Measurements from ENCODE around the gene GRIA3. TPM values are rescaled to one million over a fixed set of nuclear protein-coding genes. Genes with fewer than 3 reads are reported as not detected.

Gene GRIA3
- not detected for total RNA-seq

DNA sequence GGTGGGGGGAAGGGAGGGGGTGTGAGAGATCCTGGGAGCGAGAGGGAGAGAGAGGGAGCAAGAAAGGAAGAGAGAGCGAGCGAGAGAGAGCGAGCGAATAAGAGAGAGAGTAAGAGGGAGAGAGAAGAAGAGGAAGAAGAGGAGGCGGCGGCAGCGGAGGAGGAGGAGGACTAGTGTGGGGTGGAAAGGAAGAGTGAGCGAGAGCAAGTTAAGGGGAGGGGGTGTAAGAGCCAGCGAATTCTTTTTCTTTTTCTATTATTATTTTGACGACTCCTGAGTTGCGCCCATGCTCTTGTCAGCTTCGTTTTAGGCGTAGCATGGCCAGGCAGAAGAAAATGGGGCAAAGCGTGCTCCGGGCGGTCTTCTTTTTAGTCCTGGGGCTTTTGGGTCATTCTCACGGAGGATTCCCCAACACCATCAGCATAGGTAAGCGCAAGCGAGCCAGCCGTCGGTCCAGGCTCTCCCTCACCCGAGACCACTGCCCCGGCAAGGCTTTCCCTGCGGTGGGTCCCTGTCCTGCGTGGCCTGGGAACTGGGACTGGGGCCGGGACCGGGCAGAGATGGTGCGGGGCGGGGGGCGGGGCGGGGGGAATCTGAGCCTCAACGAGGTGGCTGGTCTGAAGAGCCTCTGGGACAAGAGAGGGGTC lies at the start of gene GRIA3:
Gene GRIA3, plus strand, starts transcription at position 60 of the 647 bp plus-strand sequence. Its CDS starts 258 bp downstream, at position 318.
- CTCF ChIA-PET, result interaction anchor here (0.7 kb wide), 1 partner anchor 96 kb away, joined by 3 read pairs; no protein-coding TSS in a partner anchor
- intact Hi-C loops (cut with micrococcal nuclease), result no loop called here
- Mint-ChIP-seq H3K9me3 (no peaks in the 10 kb centered on the region), H3K4me3 (no peak within 1 kb of the TSS), H3K27me3 (ENCODE audit: low read depth) (peaks cover 34% of the 10 kb centered on the region), H3K4me1 (ENCODE audit: low read depth) (peaks cover 8% of the 10 kb centered on the region), H3K36me3 (ENCODE audit: low read depth) (no peaks in the 10 kb centered on the region), H3K27ac (no peak within 1 kb of the TSS)
- DNase-seq, result no peak

DNA sequence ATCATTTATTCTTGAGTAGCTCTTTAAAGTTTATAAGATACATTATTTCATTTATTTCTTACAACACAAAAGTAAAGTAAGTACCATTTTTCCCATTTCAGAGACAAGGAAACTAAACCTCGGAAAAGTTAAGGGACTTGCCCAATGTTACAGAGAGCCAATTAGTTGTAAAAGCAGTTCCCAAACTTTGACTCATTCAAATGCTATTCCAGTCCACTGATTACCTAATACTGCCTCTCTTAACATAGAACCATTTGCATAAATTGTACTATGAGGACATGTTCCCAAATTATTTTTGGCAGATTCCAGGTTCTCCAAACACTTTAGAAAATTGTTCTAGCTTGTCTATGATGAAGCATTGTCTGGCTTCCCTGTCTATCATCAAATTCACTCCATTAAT lies 45.6 kb upstream of the GRIA3 start:
- CTCF ChIA-PET, result no interaction called here
- Mint-ChIP-seq H3K36me3 (ENCODE audit: low read depth) (no peaks in the 10 kb centered on the region), H3K27ac (no peak overlapping the region), H3K27me3 (ENCODE audit: low read depth) (peaks cover 3% of the 10 kb centered on the region), H3K4me3 (no peak overlapping the region), H3K9me3 (no peaks in the 10 kb centered on the region), H3K4me1 (ENCODE audit: low read depth) (no peaks in the 10 kb centered on the region)
- DNase-seq, result no peak
- intact Hi-C loops (cut with micrococcal nuclease), result no loop called here

DNA sequence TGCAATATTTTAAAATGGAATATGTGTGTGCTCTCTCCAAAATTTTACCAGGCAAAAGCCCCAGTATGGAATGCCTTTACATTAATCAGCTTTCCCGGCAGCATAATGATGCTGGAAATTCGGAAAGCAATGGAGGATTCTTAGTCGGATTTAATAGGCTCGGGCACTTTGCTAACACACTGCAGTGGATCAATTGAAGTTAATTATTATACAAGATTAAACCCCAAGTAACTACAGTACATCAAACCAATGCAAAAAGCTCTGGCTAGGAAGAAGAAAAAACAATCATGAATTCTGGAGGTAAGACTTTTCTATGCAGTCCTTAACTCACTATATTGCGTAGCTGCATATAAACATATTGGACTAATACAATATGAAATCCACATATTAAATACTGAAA lies 43.6 kb upstream of the GRIA3 start:
- Mint-ChIP-seq H3K9me3 (no peaks in the 10 kb centered on the region), H3K36me3 (ENCODE audit: low read depth) (no peaks in the 10 kb centered on the region), H3K27ac (no peak overlapping the region), H3K4me3 (no peak overlapping the region), H3K27me3 (ENCODE audit: low read depth) (peaks cover 3% of the 10 kb centered on the region), H3K4me1 (ENCODE audit: low read depth) (no peaks in the 10 kb centered on the region)
- no peak for DNase-seq
- intact Hi-C loops (cut with micrococcal nuclease), result no loop called here
- CTCF ChIA-PET, result no interaction called here

DNA sequence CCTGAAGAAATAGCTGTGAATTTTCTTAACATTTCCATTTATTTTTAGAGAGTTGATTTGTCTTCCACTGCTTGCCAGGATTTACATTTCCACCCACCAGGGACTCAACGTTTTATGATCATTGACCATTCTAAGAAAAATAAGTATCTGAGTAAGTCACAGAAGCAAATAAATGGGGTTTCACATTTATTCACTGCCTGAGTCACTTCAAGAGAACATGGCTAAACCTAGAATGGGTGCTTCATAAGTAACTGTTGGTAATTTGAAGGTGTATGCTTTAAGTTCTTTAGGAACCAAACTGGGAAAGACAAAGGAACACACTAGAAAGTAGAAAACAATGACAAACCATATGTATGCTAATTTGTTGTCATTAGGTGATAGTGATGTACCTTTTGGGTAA lies 43.2 kb upstream of the GRIA3 start:
- no peak for DNase-seq
- intact Hi-C loops (cut with micrococcal nuclease), result no loop called here
- Mint-ChIP-seq H3K36me3 (ENCODE audit: low read depth) (no peaks in the 10 kb centered on the region), H3K4me3 (no peak overlapping the region), H3K27ac (no peak overlapping the region), H3K9me3 (no peaks in the 10 kb centered on the region), H3K4me1 (ENCODE audit: low read depth) (no peaks in the 10 kb centered on the region), H3K27me3 (ENCODE audit: low read depth) (peaks cover 3% of the 10 kb centered on the region)
- CTCF ChIA-PET, result no interaction called here

DNA sequence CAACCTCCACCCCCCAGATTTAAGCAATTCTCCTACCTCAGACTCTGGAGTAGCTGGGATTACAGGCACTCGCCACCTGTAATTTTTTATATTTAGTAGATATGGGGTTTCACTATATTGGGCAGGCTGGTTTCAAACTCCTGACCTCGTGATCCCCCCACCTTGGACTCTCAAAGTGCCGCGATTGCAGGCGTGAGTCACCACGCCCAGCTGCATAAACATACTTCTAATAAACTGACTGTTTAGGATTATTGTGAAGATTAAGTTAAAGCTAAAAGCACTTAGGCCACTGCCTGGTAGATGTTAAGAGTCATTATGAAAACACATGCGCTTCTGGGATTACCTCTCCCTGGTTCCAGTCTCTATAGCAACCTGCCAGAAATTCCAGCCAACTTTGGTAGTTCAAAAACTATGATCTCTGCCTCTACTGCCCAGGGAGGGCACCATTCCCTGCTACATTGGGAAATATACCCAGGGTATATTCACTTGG lies 30.2 kb upstream of the GRIA3 start:
- H3K4me3 Mint-ChIP-seq, result no peak overlapping the region
- intact Hi-C loops (cut with micrococcal nuclease), result no loop called here
- H3K4me1 Mint-ChIP-seq (ENCODE audit: low read depth), result no peaks in the 10 kb centered on the region

DNA sequence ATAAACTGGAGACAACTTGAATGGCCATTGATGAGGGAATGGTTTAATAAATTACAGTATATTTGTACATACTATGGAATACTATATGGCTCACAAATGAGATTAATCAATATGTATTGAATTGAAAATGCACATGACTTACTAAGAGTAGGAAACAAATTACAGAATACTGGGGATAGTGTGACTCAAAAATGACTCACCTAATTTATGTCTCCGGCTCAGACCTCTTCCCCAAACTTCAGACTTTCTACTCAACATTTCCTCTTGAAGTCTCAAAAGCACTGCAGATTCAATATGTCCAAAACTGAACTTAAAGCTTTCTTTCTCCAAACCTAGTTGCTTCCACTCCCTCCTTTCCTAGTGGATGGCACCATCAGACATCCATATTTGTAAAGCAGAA lies 28.8 kb upstream of the GRIA3 start:
- CTCF ChIA-PET, result no interaction called here
- no peak overlapping the region for H3K27ac Mint-ChIP-seq
- no peaks in the 10 kb centered on the region for H3K36me3 Mint-ChIP-seq (ENCODE audit: low read depth)
- H3K9me3 Mint-ChIP-seq, result no peaks in the 10 kb centered on the region
- H3K4me3 Mint-ChIP-seq, result no peak overlapping the region
- intact Hi-C loops (cut with micrococcal nuclease), result no loop called here
- H3K27me3 Mint-ChIP-seq (ENCODE audit: low read depth), result no peaks in the 10 kb centered on the region
- no peak for DNase-seq
- H3K4me1 Mint-ChIP-seq (ENCODE audit: low read depth), result no peaks in the 10 kb centered on the region

More for the DNA sequence above, 30.2 kb upstream of the GRIA3 start:
- H3K27ac Mint-ChIP-seq, result no peak overlapping the region
- CTCF ChIA-PET, result no interaction called here
- H3K27me3 Mint-ChIP-seq (ENCODE audit: low read depth), result no peaks in the 10 kb centered on the region
- no peak for DNase-seq
- H3K36me3 Mint-ChIP-seq (ENCODE audit: low read depth), result no peaks in the 10 kb centered on the region
- no peaks in the 10 kb centered on the region for H3K9me3 Mint-ChIP-seq

DNA sequence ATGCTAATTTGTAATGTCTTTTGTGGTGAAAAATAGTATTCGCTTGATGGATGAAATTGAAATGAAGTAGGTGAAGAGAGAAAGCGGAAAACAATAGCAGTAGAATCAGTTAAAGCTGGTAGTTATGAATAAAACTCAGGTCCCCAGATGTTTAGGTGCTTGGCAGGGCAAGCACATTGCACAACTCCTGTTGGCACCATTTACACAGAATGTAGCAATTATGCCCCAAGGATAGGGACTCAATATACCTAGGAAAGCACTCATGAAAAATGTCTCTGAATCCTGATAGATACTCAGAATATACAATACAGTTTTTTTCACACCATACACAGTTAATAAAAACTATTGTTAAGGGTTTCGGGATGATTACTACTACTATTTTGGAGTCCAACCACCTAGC lies 26.5 kb upstream of the GRIA3 start:
- no peaks in the 10 kb centered on the region for H3K36me3 Mint-ChIP-seq (ENCODE audit: low read depth)
- CTCF ChIA-PET, result no interaction called here
- DNase-seq, result no peak
- no peak overlapping the region for H3K27ac Mint-ChIP-seq
- no peaks in the 10 kb centered on the region for H3K27me3 Mint-ChIP-seq (ENCODE audit: low read depth)
- no peaks in the 10 kb centered on the region for H3K4me1 Mint-ChIP-seq (ENCODE audit: low read depth)
- peaks cover 2% of the 10 kb centered on the region for H3K9me3 Mint-ChIP-seq
- H3K4me3 Mint-ChIP-seq, result no peak overlapping the region
- intact Hi-C loops (cut with micrococcal nuclease), result no loop called here

DNA sequence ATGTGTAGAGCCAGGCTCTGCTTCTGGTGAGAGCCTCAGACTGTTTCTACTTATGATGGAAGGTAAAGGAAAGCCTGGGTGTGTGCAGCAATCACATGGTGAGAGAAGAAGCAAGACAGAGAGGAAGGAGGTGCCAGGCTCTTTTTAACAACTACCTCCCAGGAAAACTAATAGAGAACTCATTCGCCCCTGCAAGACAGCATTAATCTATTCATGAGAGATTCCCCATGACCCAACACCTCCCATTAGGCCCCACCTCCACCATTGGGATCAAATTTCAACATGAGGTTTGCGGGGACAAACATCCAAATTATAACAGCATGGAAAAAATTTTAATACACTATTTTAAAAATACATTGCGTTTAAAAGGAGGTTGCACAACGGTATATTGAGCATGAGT lies 24.7 kb upstream of the GRIA3 start:
- Mint-ChIP-seq H3K27me3 (ENCODE audit: low read depth) (no peaks in the 10 kb centered on the region), H3K27ac (no peak overlapping the region), H3K4me3 (no peak overlapping the region), H3K9me3 (peaks cover 2% of the 10 kb centered on the region), H3K36me3 (ENCODE audit: low read depth) (no peaks in the 10 kb centered on the region), H3K4me1 (ENCODE audit: low read depth) (no peaks in the 10 kb centered on the region)
- intact Hi-C loops (cut with micrococcal nuclease), result no loop called here
- DNase-seq, result no peak
- CTCF ChIA-PET, result no interaction called here

DNA sequence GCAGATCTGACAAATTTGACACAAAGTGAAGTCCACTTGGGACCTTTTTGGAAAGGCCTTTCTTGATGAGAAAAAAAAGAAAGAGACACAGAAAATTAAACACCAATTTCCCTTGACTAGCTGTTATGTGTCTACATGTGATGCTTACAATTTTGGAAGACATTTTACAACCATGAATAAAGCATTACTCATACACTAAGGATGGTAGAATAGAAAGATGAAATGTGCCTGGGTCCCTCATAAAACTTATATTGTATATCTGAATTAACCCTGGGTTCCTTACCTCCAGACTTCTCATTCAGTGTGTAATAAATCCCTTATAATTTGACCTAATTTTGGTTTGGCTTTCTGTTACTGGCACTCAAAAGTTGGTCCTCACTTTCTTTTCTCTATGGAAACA lies 16.5 kb upstream of the GRIA3 start:
- H3K27me3 Mint-ChIP-seq (ENCODE audit: low read depth), result no peaks in the 10 kb centered on the region
- intact Hi-C loops (cut with micrococcal nuclease), result no loop called here
- H3K27ac Mint-ChIP-seq, result no peak overlapping the region
- no peaks in the 10 kb centered on the region for H3K4me1 Mint-ChIP-seq (ENCODE audit: low read depth)
- no peak overlapping the region for H3K4me3 Mint-ChIP-seq
- H3K36me3 Mint-ChIP-seq (ENCODE audit: low read depth), result no peaks in the 10 kb centered on the region
- no peak for DNase-seq
- CTCF ChIA-PET, result no interaction called here
- no peaks in the 10 kb centered on the region for H3K9me3 Mint-ChIP-seq

DNA sequence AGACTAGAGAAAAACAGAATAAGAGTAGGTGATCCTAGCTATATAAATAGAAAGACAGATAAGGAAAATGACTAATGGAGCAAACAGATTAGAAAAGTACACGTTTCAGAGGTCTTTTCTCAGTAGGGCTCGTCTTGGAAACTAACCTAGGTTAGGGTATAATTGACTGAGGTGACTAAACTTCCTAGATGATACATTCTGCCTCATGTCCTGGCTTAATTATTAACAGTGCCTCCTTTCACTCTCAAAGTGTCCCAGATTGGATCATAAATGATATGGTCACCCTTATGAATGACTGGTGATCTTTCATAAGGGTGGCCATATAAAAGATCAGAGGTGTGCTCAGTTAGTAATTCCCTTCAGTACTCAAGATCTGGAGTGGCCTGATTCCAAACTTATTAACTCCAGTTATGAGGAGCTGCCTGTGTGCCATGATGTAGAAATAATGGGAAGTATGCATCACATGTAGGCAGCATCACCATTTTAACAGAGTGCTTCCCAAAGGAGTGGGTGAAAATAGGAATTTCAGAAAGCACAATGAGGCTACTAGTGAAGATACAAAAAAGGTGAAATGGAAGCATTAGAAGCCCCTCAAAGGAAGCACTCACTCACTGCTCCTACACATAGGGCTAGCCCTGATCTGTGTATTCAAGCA lies 14.7 kb upstream of the GRIA3 start:
- H3K36me3 Mint-ChIP-seq (ENCODE audit: low read depth), result no peaks in the 10 kb centered on the region
- no peaks in the 10 kb centered on the region for H3K4me1 Mint-ChIP-seq (ENCODE audit: low read depth)
- CTCF ChIA-PET, result interaction anchor here (0.6 to 0.9 kb wide), 2 partner anchors 16 to 853 kb away, joined by 3 read pairs; no protein-coding TSS in a partner anchor
- no peak overlapping the region for H3K4me3 Mint-ChIP-seq
- no peaks in the 10 kb centered on the region for H3K27me3 Mint-ChIP-seq (ENCODE audit: low read depth)
- H3K27ac Mint-ChIP-seq, result no peak overlapping the region
- intact Hi-C loops (cut with micrococcal nuclease), result no loop called here
- H3K9me3 Mint-ChIP-seq, result no peaks in the 10 kb centered on the region
- no peak for DNase-seq

DNA sequence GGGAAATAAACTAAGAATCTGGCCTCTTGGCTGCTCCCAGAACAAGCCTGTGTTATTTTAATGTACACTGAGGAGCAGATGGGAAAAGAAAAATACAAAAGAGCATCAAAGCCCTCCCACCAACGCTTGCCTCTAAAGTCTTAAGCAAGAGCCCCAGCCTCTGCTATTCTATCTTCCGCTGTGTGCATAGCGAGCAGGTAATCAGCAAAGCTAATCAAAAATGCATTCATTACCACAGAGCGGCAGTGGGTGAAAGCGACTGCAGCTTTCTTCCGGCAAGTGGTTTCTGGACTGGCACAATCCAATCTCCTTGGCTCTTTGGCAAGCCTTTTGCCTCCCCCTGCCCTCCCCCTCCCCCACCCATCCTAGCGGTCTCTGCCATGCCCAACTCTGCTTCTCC lies 13.5 kb upstream of the GRIA3 start:
- intact Hi-C loops (cut with micrococcal nuclease), result no loop called here
- H3K4me3 Mint-ChIP-seq, result no peak overlapping the region
- CTCF ChIA-PET, result no interaction called here
- peaks cover 2% of the 10 kb centered on the region for H3K27me3 Mint-ChIP-seq (ENCODE audit: low read depth)
- H3K27ac Mint-ChIP-seq, result no peak overlapping the region
- H3K36me3 Mint-ChIP-seq (ENCODE audit: low read depth), result no peaks in the 10 kb centered on the region
- H3K4me1 Mint-ChIP-seq (ENCODE audit: low read depth), result no peaks in the 10 kb centered on the region
- DNase-seq, result no peak
- no peaks in the 10 kb centered on the region for H3K9me3 Mint-ChIP-seq

DNA sequence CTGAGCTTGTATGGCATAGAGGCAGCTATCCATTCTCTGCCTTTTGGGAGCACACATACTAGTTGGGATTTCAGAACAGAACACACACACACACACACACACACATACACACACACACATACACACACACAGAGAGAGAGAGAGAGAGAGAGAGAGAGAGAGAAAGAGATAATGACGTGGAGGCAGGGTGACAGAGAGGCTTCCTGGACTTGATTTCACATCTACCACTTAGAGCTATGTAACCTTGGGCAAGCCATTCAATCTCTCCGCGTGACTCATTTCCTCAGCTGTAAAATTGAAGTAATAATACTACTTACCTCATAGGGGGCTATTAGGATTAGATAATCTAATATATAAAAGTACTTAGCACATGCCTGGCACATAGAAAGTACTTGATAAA lies 12.3 kb upstream of the GRIA3 start:
- Mint-ChIP-seq H3K9me3 (no peaks in the 10 kb centered on the region), H3K36me3 (ENCODE audit: low read depth) (no peaks in the 10 kb centered on the region), H3K27me3 (ENCODE audit: low read depth) (peaks cover 2% of the 10 kb centered on the region), H3K27ac (no peak overlapping the region), H3K4me1 (ENCODE audit: low read depth) (no peaks in the 10 kb centered on the region), H3K4me3 (no peak overlapping the region)
- DNase-seq, result no peak
- intact Hi-C loops (cut with micrococcal nuclease), result no loop called here
- CTCF ChIA-PET, result no interaction called here

DNA sequence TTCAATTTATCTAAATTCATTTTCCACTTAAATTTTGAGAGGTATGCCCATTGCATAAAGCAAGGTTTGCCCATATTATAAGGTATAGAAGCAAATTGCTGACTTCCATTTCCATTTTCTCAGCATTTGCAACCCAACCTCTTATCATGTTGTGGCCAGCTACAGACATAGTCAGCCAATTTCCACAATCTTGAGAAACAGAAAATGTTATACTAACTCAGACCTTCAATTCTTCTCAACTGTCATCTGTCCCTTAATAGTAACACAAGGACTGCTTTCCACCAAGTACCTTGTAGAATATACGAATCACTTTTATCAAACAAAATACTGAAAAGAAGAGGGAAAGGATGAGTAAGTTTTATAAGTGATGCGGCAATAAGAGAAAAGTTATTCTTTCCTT lies 11.2 kb upstream of the GRIA3 start:
- intact Hi-C loops (cut with micrococcal nuclease), result no loop called here
- no peak overlapping the region for H3K27ac Mint-ChIP-seq
- CTCF ChIA-PET, result interaction anchor here (0.6 kb wide), 1 partner anchor 591 kb away, joined by 3 read pairs; no protein-coding TSS in a partner anchor
- peaks cover 2% of the 10 kb centered on the region for H3K27me3 Mint-ChIP-seq (ENCODE audit: low read depth)
- no peaks in the 10 kb centered on the region for H3K36me3 Mint-ChIP-seq (ENCODE audit: low read depth)
- no peak for DNase-seq
- H3K4me3 Mint-ChIP-seq, result no peak overlapping the region
- no peaks in the 10 kb centered on the region for H3K4me1 Mint-ChIP-seq (ENCODE audit: low read depth)
- no peaks in the 10 kb centered on the region for H3K9me3 Mint-ChIP-seq
